K562 (cell line): Measurements from ENCODE around the gene TRIM65. TPM values are rescaled to one million over a fixed set of nuclear protein-coding genes. Genes with fewer than 3 reads are reported as not detected.

Experiments
- BDP1 ChIP-seq: IDR thresholded peaks from 3 replicates; pipeline ENCODE4 v1.6.1; 2011; ENCODE audit not compliant: insufficient read length, insufficient read depth
- BHLHE40 ChIP-seq: IDR thresholded peaks from 2 replicates; pipeline ENCODE4 v1.6.1; 2011; ENCODE audit warnings: low read length, improper control_type of control experiment
- CAMTA2 ChIP-seq: fragments of 250-450 bp; sonication (Bioruptor Pico); conservative IDR thresholded peaks from 2 replicates; pipeline ENCODE4 v1.5.1; 2022
- CTCFL ChIP-seq: IDR thresholded peaks from 2 replicates; pipeline ENCODE4 v1.6.1; 2011; ENCODE audit warnings: borderline replicate concordance, low read depth, mild to moderate bottlenecking, moderate library complexity, low read length; ENCODE audit not compliant: insufficient read depth, poor library complexity, severe bottlenecking
- DNMT1 ChIP-seq: fragments of 450-650 bp; IDR thresholded peaks from 2 replicates; pipeline ENCODE4 v1.6.1; 2016; ENCODE audit warnings: antibody characterized with exemption, mild to moderate bottlenecking
- E2F8 ChIP-seq: fragments of 450-650 bp; IDR thresholded peaks from 2 replicates; pipeline ENCODE4 v1.7.1; 2018; ENCODE audit warnings: mild to moderate bottlenecking, low read depth; ENCODE audit not compliant: partially characterized antibody
- KDM2B ChIP-seq: fragments of 250-450 bp; sonication (Bioruptor Pico); IDR thresholded peaks from 2 replicates; pipeline ENCODE4 v1.8.0; 2021; ENCODE audit warnings: mild to moderate bottlenecking, moderate library complexity
- NFYB ChIP-seq: IDR thresholded peaks from 2 replicates; pipeline ENCODE4 v1.6.1; 2011; ENCODE audit warnings: mild to moderate bottlenecking, moderate library complexity; ENCODE audit not compliant: insufficient read length; ENCODE audit errors: extremely low read depth
- PATZ1 ChIP-seq: fragments of 250-450 bp; sonication (Bioruptor Pico); IDR thresholded peaks from 2 replicates; pipeline ENCODE4 v1.5.0; 2020; ENCODE audit warnings: mild to moderate bottlenecking, borderline replicate concordance
- RBFOX2 ChIP-seq: fragments of 200-400 bp; formaldehyde crosslinking; IDR thresholded peaks from 2 replicates; pipeline ENCODE4 v1.6.1; 2017; ENCODE audit warnings: low read depth, mild to moderate bottlenecking, low read length, moderate library complexity
- RFX7 ChIP-seq: fragments of 250-450 bp; sonication (Bioruptor Pico); IDR thresholded peaks from 2 replicates; pipeline ENCODE4 v1.5.1; 2021; ENCODE audit warnings: mild to moderate bottlenecking
- RUNX1 ChIP-seq: sonication (generic); IDR thresholded peaks from 2 replicates; pipeline ENCODE4 v1.6.1; 2016; ENCODE audit warnings: antibody characterized with exemption, low read depth
- SMARCE1 ChIP-seq: fragments of 450-650 bp; IDR thresholded peaks from 2 replicates; pipeline ENCODE4 v1.7.1; 2016; ENCODE audit warnings: mild to moderate bottlenecking
- SRSF1 ChIP-seq: fragments of 200-400 bp; formaldehyde crosslinking; IDR thresholded peaks from 2 replicates; pipeline ENCODE4 v1.6.1; 2017; ENCODE audit warnings: mild to moderate bottlenecking, low read depth, low read length, moderate library complexity
- SUPT5H ChIP-seq: fragments of 450-650 bp; IDR thresholded peaks from 2 replicates; pipeline ENCODE4 v1.6.1; 2016
- UBTF ChIP-seq, 2 experiments: IDR thresholded peaks; 2 replicates each; pipeline ENCODE4 v1.6.1; 2012; ENCODE audit warnings: improper control_type of control experiment in 2 of 2, low read depth in 2 of 2, low read length in 2 of 2, borderline replicate concordance in 1 of 2
- ZBTB1 ChIP-seq: sonication (generic); formaldehyde crosslinking; IDR thresholded peaks from 2 replicates; pipeline ENCODE4 v1.8.1; 2023; ENCODE audit warnings: missing genetic modification reagents, low read depth, mild to moderate bottlenecking, borderline replicate concordance
- ZNF134 ChIP-seq: fragments of 250-450 bp; sonication (Bioruptor Pico); conservative IDR thresholded peaks from 2 replicates; pipeline ENCODE4 v1.4.0; 2020
- ZNF311 ChIP-seq: fragments of 250-450 bp; sonication (Bioruptor Pico); IDR thresholded peaks from 2 replicates; pipeline ENCODE4 v1.4.0; 2020; ENCODE audit warnings: mild to moderate bottlenecking, moderate library complexity
- polyA plus RNA-seq, 8 experiments: library from polyadenylated mRNA; depleted of rRNA in 4 of 8; stranded (reverse) in 5 of 8; unstranded in 3 of 8; fragments of >200 nt; fragmentation: Nextera tagmentation in 2 of 8; fragmentation: Illumina TruSeq in 1 of 8; extraction: Ambion mirVana in 2 of 8; extraction: Trizol in 1 of 8; gene quantifications; 2 replicates each; pipeline versions ENCODE4 v1.2.1 to v1.2.3, GENCODE V29; 2011 to 2014; ENCODE audit warnings: inconsistent platforms in 1 of 8, missing spikeins in 1 of 8
- total RNA-seq, 7 experiments: library from RNA; depleted of rRNA in 6 of 7; stranded (reverse); fragments of >200 nt in 6 of 7; fragmentation: Illumina TruSeq in 2 of 7; extraction: Trizol in 2 of 7; gene quantifications; 2 replicates each; pipeline versions ENCODE4 v1.2.1 to v1.2.3, GENCODE V29; 2011 to 2021; ENCODE audit warnings: low replicate concordance in 1 of 7

The TRIM65 gene
- total and polyA plus RNA-seq, 9 of the 15 experiments (the other 6 are each of a cell fraction or from before 2014, with no cell fraction given): 2.8 to 45.7 (median 22.9) TPM

- peak; percentile 53 to 69; a peak in 1 of 4 replicates for TF ChIP-seq UBTF (IDR thresholded peaks at IDR 0.05; ENCODE audit: borderline replicate concordance in 1 of 2, low read depth in 2 of 2, low read length in 2 of 2)
- no peak for TF ChIP-seq SMARCE1
- no peak for TF ChIP-seq RFX7 (CRISPR knock-in tag)
- TF ChIP-seq SRSF1: no peak
- TF ChIP-seq BDP1: no peak
- TF ChIP-seq E2F8: no peak
- no peak for TF ChIP-seq CAMTA2 (CRISPR knock-in tag)
- TF ChIP-seq ZBTB1 (CRISPR knock-in tag): peak; percentile 65
- TF ChIP-seq NFYB: no peak
- peak; percentile 80 for TF ChIP-seq SUPT5H
- no peak for TF ChIP-seq ZNF134 (CRISPR knock-in tag)
- peak; percentile 87 for TF ChIP-seq RBFOX2
- peak; percentile 35; the same call in 1 of the 2 replicates for TF ChIP-seq BHLHE40
- TF ChIP-seq KDM2B (CRISPR knock-in tag): 0 out of 2 replicates have a peak, but pooled peaks have one; percentile 35
- no peak for TF ChIP-seq PATZ1 (CRISPR knock-in tag)
- TF ChIP-seq CTCFL: peak; percentile 52
- TF ChIP-seq RUNX1: no peak
- TF ChIP-seq ZNF311 (CRISPR knock-in tag): no peak
- TF ChIP-seq DNMT1: no peak
These were observed at the start of gene TRIM65 (continued) for GRCh38 chr17:75896415-75897159.
